ENCODE data around the gene DCTN1.
"Not testable (repeated sequence)": the region's sequence is repeated elsewhere in the genome, so short reads cannot be mapped to it uniquely, and the experiment has no call there.

Gene DCTN1

GRCh38 chr2:74379851-74380789 lies at the start of gene DCTN1:
DCTN1 (minus strand) TSS chr2:74380311; CDS start chr2:74380037, 274 bp downstream.
- DNase-seq (ENCODE audit: low read depth) = peak; percentile 73

GRCh38 chr2:74428675-74429074 lies 48.6 kb upstream of the DCTN1 start:
- no peak for DNase-seq (ENCODE audit: low read depth)

GRCh38 chr2:74427551-74427950 lies 47.4 kb upstream of the DCTN1 start:
- no peak for DNase-seq (ENCODE audit: low read depth)

- DNase-seq (ENCODE audit: low read depth) = no peak
Measured at GRCh38 chr2:74426181-74426758, 46.2 kb upstream of the DCTN1 start.

- no peak for DNase-seq (ENCODE audit: low read depth)
Measured at GRCh38 chr2:74425523-74425922, 45.4 kb upstream of the DCTN1 start.

GRCh38 chr2:74424995-74425406 lies 44.9 kb upstream of the DCTN1 start:
- no peak for DNase-seq (ENCODE audit: low read depth)

GRCh38 chr2:74424139-74424992 lies 44.3 kb upstream of the DCTN1 start:
- DNase-seq (ENCODE audit: low read depth) = peak; percentile 17

- DNase-seq (ENCODE audit: low read depth) = no peak
Measured at GRCh38 chr2:74423231-74424095, 43.4 kb upstream of the DCTN1 start.

- peak; percentile 91 for DNase-seq (ENCODE audit: low read depth)
Measured at GRCh38 chr2:74421221-74421870, 41.2 kb upstream of the DCTN1 start, which contains the start of the genes C2orf81 and WDR54. C2orf81 (minus strand) TSS chr2:74421619; CDS start chr2:74421560, 59 bp downstream. WDR54 (plus strand) TSS chr2:74421730; CDS start chr2:74422154, 424 bp downstream.

GRCh38 chr2:74420443-74421103 lies 40.5 kb upstream of the DCTN1 start:
- DNase-seq (ENCODE audit: low read depth) = not testable (repeated sequence)

- DNase-seq (ENCODE audit: low read depth) = no peak
Measured at GRCh38 chr2:74420006-74420405, 39.9 kb upstream of the DCTN1 start.

- no peak for DNase-seq (ENCODE audit: low read depth)
Measured at GRCh38 chr2:74419345-74419744, 39.2 kb upstream of the DCTN1 start.

GRCh38 chr2:74418312-74418711 lies 38.2 kb upstream of the DCTN1 start:
- DNase-seq (ENCODE audit: low read depth) = no peak

GRCh38 chr2:74417763-74418162 lies 37.7 kb upstream of the DCTN1 start:
- DNase-seq (ENCODE audit: low read depth) = no peak

GRCh38 chr2:74417197-74417596 lies 37.1 kb upstream of the DCTN1 start:
- no peak for DNase-seq (ENCODE audit: low read depth)

- no peak for DNase-seq (ENCODE audit: low read depth)
Measured at GRCh38 chr2:74416778-74417177, 36.7 kb upstream of the DCTN1 start.

GRCh38 chr2:74415762-74416395 lies 35.8 kb upstream of the DCTN1 start:
- no peak for DNase-seq (ENCODE audit: low read depth)

GRCh38 chr2:74414881-74415761 lies 35.0 kb upstream of the DCTN1 start:
- DNase-seq (ENCODE audit: low read depth) = peak; percentile 41

- DNase-seq (ENCODE audit: low read depth) = no peak
Measured at GRCh38 chr2:74414441-74414840, 34.3 kb upstream of the DCTN1 start.
